Neuronal stem cell (in vitro differentiated cells): ENCODE results near the gene ANAPC10.

Experiments used
- DNase-seq: peaks from one replicate; pipeline ENCODE4 v3.0.0-alpha.2; 2013; ENCODE audit warnings: low spot score
- H2AFZ ChIP-seq: one replicate; pipeline ENCODE4 v1.6.1; 2013; ENCODE audit warnings: mild to moderate bottlenecking, low read length, inconsistent platforms
- H2AK5ac ChIP-seq: 2 replicates; pipeline ENCODE4 v1.6.1; 2013; ENCODE audit warnings: low read depth, mild to moderate bottlenecking, inconsistent platforms, low read length, moderate library complexity, mixed read lengths
- H2BK120ac ChIP-seq: 2 replicates; pipeline ENCODE4 v1.6.1; 2013; ENCODE audit warnings: low read depth, mild to moderate bottlenecking, inconsistent platforms, low read length, moderate library complexity, mixed read lengths
- H2BK12ac ChIP-seq: one replicate; pipeline ENCODE4 v1.6.1; 2013; ENCODE audit warnings: low read length, inconsistent platforms
- H2BK15ac ChIP-seq: 2 replicates; pipeline ENCODE4 v1.6.1; 2013; ENCODE audit warnings: mild to moderate bottlenecking, low read length, inconsistent platforms, mixed read lengths
- H2BK5ac ChIP-seq: one replicate; pipeline ENCODE4 v1.6.1; 2013; ENCODE audit warnings: inconsistent platforms, mild to moderate bottlenecking, low read length, moderate library complexity
- H3K14ac ChIP-seq: one replicate; pipeline ENCODE4 v1.6.1; 2013; ENCODE audit warnings: low read length, inconsistent platforms
- H3K18ac ChIP-seq: 2 replicates; pipeline ENCODE4 v1.6.1; 2013; ENCODE audit warnings: low read length, inconsistent platforms
- H3K23ac ChIP-seq: 2 replicates; pipeline ENCODE4 v1.6.1; 2013; ENCODE audit warnings: low read depth, mild to moderate bottlenecking, mixed read lengths, low read length, inconsistent platforms; ENCODE audit not compliant: poor library complexity
- H3K27ac ChIP-seq: replicated peaks from 3 replicates; pipeline ENCODE4 v1.5.1; 2013; ENCODE audit warnings: low read length, inconsistent platforms
- H3K27me3 ChIP-seq, 3 experiments: 2 replicates each; pipeline ENCODE4 v1.6.1; 2013; ENCODE audit warnings: low read length in 3 of 3, mild to moderate bottlenecking in 2 of 3, inconsistent platforms in 1 of 3, low read depth in 1 of 3, mixed read lengths in 1 of 3, moderate library complexity in 1 of 3; ENCODE audit not compliant: control insufficient read depth in 3 of 3, insufficient read depth in 3 of 3
- H3K36me3 ChIP-seq, 2 donors: replicated peaks in 1 of 2; 2 replicates each; pipeline ENCODE4 v1.6.1; 2013; ENCODE audit warnings: low read length in 2 of 2; ENCODE audit not compliant: control insufficient read depth in 2 of 2, insufficient read depth in 2 of 2
- H3K4ac ChIP-seq: 2 replicates; pipeline ENCODE4 v1.6.1; 2013; ENCODE audit warnings: inconsistent platforms, mild to moderate bottlenecking, low read length, moderate library complexity
- H3K4me1 ChIP-seq, 2 donors: 1 replicate in 1 of 2; 2 replicates in 1 of 2; pipeline ENCODE4 v1.6.1; 2013; ENCODE audit warnings: low read length in 2 of 2, low read depth in 1 of 2; ENCODE audit not compliant: control insufficient read depth in 2 of 2, insufficient read depth in 1 of 2
- H3K4me2 ChIP-seq: one replicate; pipeline ENCODE4 v1.6.1; 2013; ENCODE audit warnings: mild to moderate bottlenecking, low read length, inconsistent platforms; ENCODE audit not compliant: insufficient read depth, poor library complexity, severe bottlenecking
- H3K4me3 ChIP-seq, 2 donors: 2 replicates each; pipeline ENCODE4 v1.5.1; 2013; ENCODE audit warnings: low read length in 2 of 2, mild to moderate bottlenecking in 2 of 2, inconsistent platforms in 1 of 2, moderate library complexity in 1 of 2
- H3K79me1 ChIP-seq: one replicate; pipeline ENCODE4 v1.6.1; 2013; ENCODE audit warnings: low read depth, mild to moderate bottlenecking, inconsistent platforms, low read length, moderate library complexity
- H3K9ac ChIP-seq: one replicate; pipeline ENCODE4 v1.6.1; 2013; ENCODE audit warnings: mild to moderate bottlenecking, low read depth, low read length, inconsistent platforms; ENCODE audit not compliant: poor library complexity
- H3K9me3 ChIP-seq, 2 donors: replicated peaks in 1 of 2; 2 replicates each; pipeline versions ENCODE3 to v1.6.1; 2013; ENCODE audit warnings: low read length in 2 of 2, mild to moderate bottlenecking in 2 of 2, inconsistent platforms in 1 of 2, low read depth in 1 of 2, mixed read lengths in 1 of 2, moderate library complexity in 1 of 2; ENCODE audit not compliant: control insufficient read depth in 2 of 2, insufficient read depth in 1 of 2
- H4K8ac ChIP-seq: one replicate; pipeline ENCODE4 v1.6.1; 2013; ENCODE audit warnings: low read depth, mild to moderate bottlenecking, inconsistent platforms, low read length, moderate library complexity
- H4K91ac ChIP-seq: one replicate; pipeline ENCODE4 v1.6.1; 2013; ENCODE audit warnings: low read length, low read depth, mild to moderate bottlenecking, inconsistent platforms; ENCODE audit not compliant: poor library complexity
- WGBS, 2 donors: extraction: QIAGEN DNeasy Blood & Tissue Kit; methylation state at CpG; one replicate each; pipeline ENCODE4 v1.1.7; 2013; ENCODE audit warnings: missing lambda C conversion rate in 2 of 2, mixed read lengths in 1 of 2; ENCODE audit not compliant: insufficient read length in 2 of 2, insufficient replicate concordance in 1 of 2; ENCODE audit errors: extremely low coverage in 2 of 2; 5-methylcytosine and 5-hydroxymethylcytosine counted together

ANAPC10 gene

DNA sequence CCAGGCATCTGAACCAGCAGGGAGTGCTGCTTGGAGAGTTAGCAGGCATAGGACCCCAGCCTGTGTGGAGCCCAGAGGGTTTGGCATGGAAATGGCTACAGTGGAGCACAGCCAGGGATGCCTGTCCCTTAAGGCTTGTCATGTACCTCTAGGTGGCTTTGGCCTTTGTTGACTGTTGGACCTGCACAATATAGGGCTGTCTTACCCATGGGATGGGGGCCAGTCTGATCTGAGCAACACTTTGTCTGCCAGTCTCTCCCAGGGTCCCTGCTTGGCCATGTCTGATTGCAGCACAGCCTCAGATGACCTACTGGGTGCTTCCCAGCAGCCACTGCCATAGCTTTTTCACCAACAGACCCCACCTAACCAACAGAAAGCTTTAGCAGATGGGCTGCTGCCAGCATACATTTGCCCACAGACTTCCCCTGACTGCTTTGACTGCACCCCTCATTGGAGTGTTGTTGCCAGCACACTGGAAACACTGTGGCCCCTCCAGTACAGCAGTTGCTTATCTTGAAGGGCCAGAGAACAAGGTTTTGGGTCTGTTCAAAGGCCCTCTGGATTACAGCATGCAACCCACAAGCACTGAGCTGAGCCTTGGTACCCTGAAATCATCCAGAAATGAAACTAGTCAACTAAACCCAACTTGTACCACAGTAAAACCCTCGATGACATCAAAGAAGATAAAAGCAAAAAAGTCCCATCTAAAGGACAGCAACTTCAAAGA is 22.1 kb downstream of the ANAPC10 start:
- no peak overlapping the region for H2BK120ac ChIP-seq
- peaks cover 3 to 50% of the 10 kb centered on the region in 2 donors for H3K36me3 ChIP-seq
- no peak overlapping the region for H2AFZ ChIP-seq
- H3K4me1 ChIP-seq, result no peaks in the 10 kb centered on the region
- H4K91ac ChIP-seq, result no peak overlapping the region
- no peak overlapping the region for H4K8ac ChIP-seq
- no peak for DNase-seq
- H3K27me3 ChIP-seq, result no peaks in the 10 kb centered on the region
- WGBS, 2 donors, result no CpG with 5 or more reads among the region's 1 CpG
- no peak overlapping the region for H3K4me3 ChIP-seq
- H3K27ac ChIP-seq, result no peak overlapping the region
- no peak overlapping the region for H3K4me2 ChIP-seq
- H3K18ac ChIP-seq, result no peak overlapping the region
- H3K23ac ChIP-seq, result no peak overlapping the region
- no peak overlapping the region for H2BK5ac ChIP-seq
- peaks cover 0 to 29% of the 10 kb centered on the region in 2 donors for H3K9me3 ChIP-seq
- no peak overlapping the region for H3K14ac ChIP-seq
- no peak overlapping the region for H3K4ac ChIP-seq
- no peak overlapping the region for H2BK12ac ChIP-seq
- no peak overlapping the region for H2AK5ac ChIP-seq
- H3K9ac ChIP-seq, result no peak overlapping the region
- H2BK15ac ChIP-seq, result no peak overlapping the region
- H3K79me1 ChIP-seq, result no peaks in the 10 kb centered on the region

DNA sequence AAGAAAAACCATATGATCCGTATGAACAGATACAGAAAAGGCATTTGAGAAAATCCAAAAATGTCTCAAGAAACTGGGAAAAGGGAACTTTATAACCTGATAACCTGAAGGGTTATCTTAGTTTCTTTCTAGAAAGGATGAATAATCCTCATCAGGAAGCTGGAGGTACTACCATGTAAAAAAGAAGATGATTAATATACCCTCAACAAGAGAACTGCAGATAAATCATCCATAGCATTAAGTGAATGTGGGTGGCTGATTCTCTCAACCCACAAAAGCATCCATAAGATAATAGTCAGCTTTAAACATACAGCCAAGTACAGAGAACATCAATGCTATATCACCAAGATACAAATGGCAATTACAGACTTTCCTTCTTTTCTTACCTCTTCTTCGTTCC is 26.4 kb downstream of the ANAPC10 start:
- Histone ChIP-seq H2BK15ac (no peak overlapping the region), H2BK120ac (no peak overlapping the region), H3K4me1 (peaks cover 0 to 4% of the 10 kb centered on the region in 2 donors), H3K27me3 (no peaks in the 10 kb centered on the region), H3K9ac (no peak overlapping the region), H3K27ac (no peak overlapping the region), H3K14ac (no peak overlapping the region), H3K4me2 (no peak overlapping the region), H3K18ac (no peak overlapping the region), H4K8ac (no peak overlapping the region), H2AK5ac (no peak overlapping the region), H2AFZ (no peak overlapping the region), H3K9me3 (peaks cover 0 to 16% of the 10 kb centered on the region in 2 donors), H2BK12ac (no peak overlapping the region), H3K4me3 (no peak overlapping the region), H3K4ac (no peak overlapping the region), H3K36me3 (peaks cover 3 to 34% of the 10 kb centered on the region in 2 donors), H3K79me1 (no peaks in the 10 kb centered on the region), H3K23ac (no peak overlapping the region), H2BK5ac (no peak overlapping the region), H4K91ac (no peak overlapping the region)
- no CpG with 5 or more reads among the region's 2 CpGs for WGBS, 2 donors
- no peak for DNase-seq

DNA sequence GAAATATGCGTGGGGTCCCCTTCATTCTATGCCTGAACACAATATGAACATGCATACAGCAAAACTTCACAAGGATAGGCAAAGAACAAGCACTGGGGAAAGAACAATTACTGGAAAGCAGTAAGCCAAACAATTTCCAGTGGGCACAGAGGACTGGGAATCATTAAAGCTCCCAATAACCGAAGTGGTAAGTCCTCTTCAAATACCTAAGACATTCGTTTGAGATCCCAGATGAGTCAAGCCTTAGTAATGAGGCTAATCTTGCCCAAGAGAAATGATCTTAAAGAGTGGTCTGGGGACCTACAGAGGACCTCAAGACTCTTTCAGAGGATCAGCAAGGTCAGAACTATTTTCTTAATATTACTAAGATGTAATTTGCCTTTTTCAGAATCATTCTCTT is 28.6 kb downstream of the ANAPC10 start:
- Histone ChIP-seq H3K4me3 (no peak overlapping the region), H3K23ac (no peak overlapping the region), H2BK12ac (no peak overlapping the region), H2BK5ac (no peak overlapping the region), H3K14ac (no peak overlapping the region), H3K27ac (no peak overlapping the region), H2BK120ac (no peak overlapping the region), H2BK15ac (no peak overlapping the region), H3K9me3 (peaks cover 0 to 14% of the 10 kb centered on the region in 2 donors), H3K4ac (no peak overlapping the region), H3K79me1 (no peaks in the 10 kb centered on the region), H3K36me3 (peaks cover 0 to 18% of the 10 kb centered on the region in 2 donors), H3K27me3 (no peaks in the 10 kb centered on the region), H4K91ac (no peak overlapping the region), H4K8ac (no peak overlapping the region), H2AFZ (no peak overlapping the region), H2AK5ac (no peak overlapping the region), H3K18ac (no peak overlapping the region), H3K4me2 (no peak overlapping the region), H3K9ac (no peak overlapping the region), H3K4me1 (peaks cover 0 to 16% of the 10 kb centered on the region in 2 donors)
- no CpG with 5 or more reads among the region's 3 CpGs for WGBS, 2 donors
- DNase-seq, result no peak

DNA sequence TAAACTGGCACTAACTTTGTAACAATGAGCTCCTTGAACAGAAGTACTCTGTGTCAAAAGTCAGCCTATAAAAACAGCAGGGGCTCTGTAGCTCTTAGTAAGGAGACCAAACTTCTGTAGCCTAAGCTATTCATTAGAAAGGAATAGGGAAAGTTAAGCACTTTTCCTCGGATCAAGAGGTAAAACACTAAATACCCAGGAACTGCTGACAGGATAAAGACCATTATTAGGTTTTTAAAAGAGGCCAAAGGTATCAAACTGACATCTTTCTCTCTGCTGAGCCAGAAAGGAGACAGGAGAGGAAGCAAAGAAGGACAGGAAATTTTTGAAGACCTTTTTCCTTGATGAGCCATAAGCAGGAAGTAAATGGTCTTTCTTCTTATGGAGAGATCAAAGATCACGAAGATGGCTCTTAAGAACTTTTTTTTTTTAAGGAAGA is 31.9 kb downstream of the ANAPC10 start:
- Histone ChIP-seq H3K36me3 (peaks cover 0 to 38% of the 10 kb centered on the region in 2 donors), H3K4me2 (no peak overlapping the region), H4K91ac (no peak overlapping the region), H3K4ac (no peak overlapping the region), H3K23ac (no peak overlapping the region), H3K9me3 (peaks cover 0 to 17% of the 10 kb centered on the region in 2 donors), H3K79me1 (no peaks in the 10 kb centered on the region), H3K4me3 (no peak overlapping the region), H3K9ac (no peak overlapping the region), H4K8ac (no peak overlapping the region), H2AFZ (no peak overlapping the region), H3K27me3 (no peaks in the 10 kb centered on the region), H3K27ac (no peak overlapping the region), H2AK5ac (no peak overlapping the region), H2BK5ac (no peak overlapping the region), H2BK12ac (no peak overlapping the region), H2BK15ac (no peak overlapping the region), H3K4me1 (peaks cover 0 to 16% of the 10 kb centered on the region in 2 donors), H3K18ac (no peak overlapping the region), H3K14ac (no peak overlapping the region), H2BK120ac (no peak overlapping the region)
- no CpG with 5 or more reads among the region's 2 CpGs for WGBS, 2 donors
- peak; percentile 45 for DNase-seq
